Measurements from ENCODE around the gene CFAP298.
"Not testable (repeated sequence)": the region's sequence is repeated elsewhere in the genome, so short reads cannot be mapped to it uniquely, and the experiment has no call there.

Gene CFAP298

DNA sequence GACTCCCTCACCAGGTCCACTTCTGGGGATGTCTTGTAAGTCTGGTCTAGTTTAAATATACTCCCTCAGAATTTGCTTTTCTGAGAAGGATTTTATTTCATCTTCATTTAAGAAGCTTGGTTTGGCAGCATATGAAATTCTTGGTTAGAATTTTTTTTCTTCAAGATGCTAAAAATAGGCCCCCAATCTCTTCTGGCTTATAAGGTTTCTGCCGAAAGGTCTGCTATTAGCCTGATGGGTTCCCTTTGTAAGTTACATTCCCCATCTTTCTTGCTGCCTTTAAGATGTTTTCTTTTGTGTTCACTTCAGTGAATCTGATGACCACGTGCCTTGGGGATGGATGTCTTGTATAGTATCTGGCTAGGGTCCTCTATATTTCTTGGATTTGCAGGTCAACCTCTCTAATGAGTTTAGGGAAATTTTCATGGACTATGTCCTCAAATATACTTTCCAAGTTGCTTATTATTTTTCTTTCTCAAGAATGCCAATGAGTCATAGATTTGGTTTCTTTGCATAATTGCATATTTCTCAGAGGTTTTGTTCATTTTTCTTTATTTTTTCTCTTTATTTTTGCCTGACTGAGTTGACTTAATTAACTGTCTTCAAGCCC lies 46.2 kb downstream of the CFAP298 start:
- peak; percentile 38 for DNase-seq (ENCODE audit: low read depth)
- no peak overlapping the region for H3K4me3 ChIP-seq (ENCODE audit: low read length)
- TF ChIP-seq, protein P1, sequence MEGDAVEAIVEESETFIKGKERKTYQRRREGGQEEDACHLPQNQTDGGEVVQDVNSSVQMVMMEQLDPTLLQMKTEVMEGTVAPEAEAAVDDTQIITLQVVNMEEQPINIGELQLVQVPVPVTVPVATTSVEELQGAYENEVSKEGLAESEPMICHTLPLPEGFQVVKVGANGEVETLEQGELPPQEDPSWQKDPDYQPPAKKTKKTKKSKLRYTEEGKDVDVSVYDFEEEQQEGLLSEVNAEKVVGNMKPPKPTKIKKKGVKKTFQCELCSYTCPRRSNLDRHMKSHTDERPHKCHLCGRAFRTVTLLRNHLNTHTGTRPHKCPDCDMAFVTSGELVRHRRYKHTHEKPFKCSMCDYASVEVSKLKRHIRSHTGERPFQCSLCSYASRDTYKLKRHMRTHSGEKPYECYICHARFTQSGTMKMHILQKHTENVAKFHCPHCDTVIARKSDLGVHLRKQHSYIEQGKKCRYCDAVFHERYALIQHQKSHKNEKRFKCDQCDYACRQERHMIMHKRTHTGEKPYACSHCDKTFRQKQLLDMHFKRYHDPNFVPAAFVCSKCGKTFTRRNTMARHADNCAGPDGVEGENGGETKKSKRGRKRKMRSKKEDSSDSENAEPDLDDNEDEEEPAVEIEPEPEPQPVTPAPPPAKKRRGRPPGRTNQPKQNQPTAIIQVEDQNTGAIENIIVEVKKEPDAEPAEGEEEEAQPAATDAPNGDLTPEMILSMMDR (conservative IDR thresholded peaks at IDR 0.05; ENCODE audit: low read length) = no peak

DNA sequence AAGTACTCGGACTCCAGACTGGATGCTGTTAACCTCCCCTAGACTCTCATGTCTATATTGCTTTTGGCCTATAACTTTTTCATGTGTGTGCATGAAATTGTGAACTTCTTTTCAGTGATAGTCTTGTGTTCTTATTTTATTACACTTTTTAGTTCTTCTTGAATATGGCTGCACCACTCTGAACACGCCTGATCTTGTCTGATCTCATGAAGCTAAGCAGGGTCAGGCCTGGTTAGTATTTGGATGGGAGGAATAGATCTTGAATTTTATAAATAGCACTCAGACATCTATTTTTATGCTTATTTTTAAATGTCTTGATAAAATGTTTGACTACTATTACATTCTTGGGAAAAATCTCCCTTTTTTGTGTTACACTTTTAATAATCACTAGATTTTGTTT lies 49.3 kb downstream of the CFAP298 start:
- H3K4me3 ChIP-seq (ENCODE audit: low read length) = no peak overlapping the region
- TF ChIP-seq, protein P1 (conservative IDR thresholded peaks at IDR 0.05; ENCODE audit: low read length) = no peak
- no peak for DNase-seq (ENCODE audit: low read depth)

DNA sequence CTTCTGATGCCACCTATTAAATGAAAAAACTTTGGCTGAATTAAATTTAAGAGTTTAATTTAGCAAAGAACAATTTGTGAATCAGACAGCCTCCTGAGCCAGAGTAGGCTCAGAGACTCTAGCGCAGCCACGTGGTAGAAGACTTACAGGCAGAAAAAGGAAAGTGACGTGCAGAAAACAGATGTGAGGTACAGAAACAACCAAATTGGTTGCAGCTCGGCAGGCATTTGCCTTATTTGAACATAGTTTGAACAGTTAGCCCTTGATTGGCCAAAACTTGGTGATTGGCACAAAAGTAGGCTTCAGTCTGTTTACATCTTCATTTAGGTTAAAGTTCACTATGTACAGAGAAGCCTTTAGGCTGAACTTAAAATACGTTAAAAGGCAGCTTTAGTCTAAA lies 49.8 kb downstream of the CFAP298 start:
- H3K4me3 ChIP-seq (ENCODE audit: low read length) = no peak overlapping the region
- TF ChIP-seq, protein P1 (conservative IDR thresholded peaks at IDR 0.05; ENCODE audit: low read length) = peak; percentile 77
- DNase-seq (ENCODE audit: low read depth) = peak; percentile 91

DNA sequence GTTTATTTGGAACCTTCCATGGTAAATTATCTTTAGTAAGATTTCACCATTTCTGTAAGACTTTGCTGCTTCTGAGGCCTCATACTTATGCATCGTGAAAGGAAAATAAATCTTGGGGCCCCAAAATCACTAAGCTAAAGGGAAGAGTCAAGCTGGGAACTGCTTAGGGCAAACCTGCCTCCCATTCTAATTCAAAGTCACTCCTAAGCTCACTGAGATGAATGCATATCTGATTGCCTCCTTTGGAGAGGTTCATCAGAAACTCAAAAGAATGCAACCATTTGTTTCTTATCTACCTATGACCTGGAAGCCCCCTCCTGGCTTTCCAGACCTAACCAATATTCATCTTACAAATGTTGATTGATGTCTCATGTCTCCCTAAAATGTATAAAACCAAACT lies 50.7 kb downstream of the CFAP298 start:
- not testable (repeated sequence) for H3K4me3 ChIP-seq (ENCODE audit: low read length); DNase-seq (ENCODE audit: low read depth)

DNA sequence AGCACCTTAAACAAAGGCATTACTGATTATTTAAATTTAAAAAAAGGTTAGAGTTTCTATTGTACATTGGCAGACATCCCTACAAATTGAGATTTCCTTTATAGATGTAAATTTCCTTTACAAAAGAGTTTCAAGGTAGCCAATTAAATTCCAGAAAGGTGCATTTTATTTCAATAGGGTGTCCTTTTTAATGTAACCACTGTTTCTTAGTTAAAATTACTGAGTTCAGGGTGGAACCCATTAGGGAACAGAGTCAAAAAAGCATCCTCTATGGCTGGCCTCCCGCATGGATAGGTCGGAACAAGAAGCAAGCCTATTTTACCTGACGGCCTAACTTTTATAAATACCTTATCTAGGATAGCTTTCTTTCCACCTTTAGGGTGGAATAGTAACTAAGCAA lies 51.3 kb downstream of the CFAP298 start:
- TF ChIP-seq, protein P1 (conservative IDR thresholded peaks at IDR 0.05; ENCODE audit: low read length) = no peak
- H3K4me3 ChIP-seq (ENCODE audit: low read length) = no peak overlapping the region
- DNase-seq (ENCODE audit: low read depth) = no peak

DNA sequence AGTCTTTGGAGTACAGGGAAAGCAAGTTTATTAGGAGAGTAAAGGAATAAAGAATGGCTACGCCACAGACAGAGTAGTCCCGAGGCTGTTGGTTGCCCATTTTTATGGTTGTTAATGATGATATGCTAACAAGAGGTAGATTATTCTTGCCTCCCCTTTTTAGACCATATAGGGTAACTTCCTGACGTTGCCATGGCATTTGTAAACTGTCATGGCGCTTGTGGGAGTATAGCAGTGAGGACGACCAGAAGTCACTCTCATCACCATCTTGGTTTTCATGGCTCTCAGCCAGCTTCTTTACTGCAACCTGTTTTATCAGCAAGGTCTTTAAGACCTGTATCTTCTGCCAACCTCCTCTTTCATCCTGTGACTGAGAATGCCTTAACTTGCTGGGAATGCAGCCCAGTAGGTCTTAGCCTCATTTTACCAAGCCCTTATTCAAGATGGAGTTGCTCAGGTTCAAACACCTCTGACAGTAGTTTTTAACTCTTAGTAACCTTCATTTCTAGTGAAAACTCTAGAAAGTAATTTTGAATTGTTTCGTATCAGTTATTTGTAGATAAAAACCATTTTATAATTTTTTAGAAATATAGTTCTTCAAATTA lies 53.1 kb downstream of the CFAP298 start:
- no peak for DNase-seq (ENCODE audit: low read depth)
- TF ChIP-seq, protein P1 (conservative IDR thresholded peaks at IDR 0.05; ENCODE audit: low read length) = no peak
- no peak overlapping the region for H3K4me3 ChIP-seq (ENCODE audit: low read length)

DNA sequence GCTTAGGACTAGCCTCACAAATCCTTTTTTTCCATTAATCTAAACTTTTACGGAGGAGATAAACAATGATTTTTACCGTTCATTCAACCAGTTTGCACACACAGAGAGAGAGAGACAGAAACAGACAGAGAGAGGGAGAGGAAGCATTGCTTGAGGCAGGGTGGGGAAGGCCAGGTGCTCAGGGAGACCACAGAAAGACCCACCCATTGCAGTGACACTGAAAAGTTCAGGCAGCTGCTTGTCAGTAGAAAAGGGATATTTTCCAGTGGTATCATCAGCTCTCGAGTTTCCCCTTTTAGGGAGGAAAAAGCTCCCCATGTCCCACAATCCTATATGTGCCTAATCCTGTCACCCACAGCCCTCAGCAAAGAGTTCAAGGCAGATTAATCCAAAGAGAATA lies 54.1 kb downstream of the CFAP298 start:
- no peak for DNase-seq (ENCODE audit: low read depth)
- TF ChIP-seq, protein P1 (conservative IDR thresholded peaks at IDR 0.05; ENCODE audit: low read length) = no peak
- no peak overlapping the region for H3K4me3 ChIP-seq (ENCODE audit: low read length)

All from AG10803 (cell line).